ENCODE measurements around the gene ARL2.

DNA sequence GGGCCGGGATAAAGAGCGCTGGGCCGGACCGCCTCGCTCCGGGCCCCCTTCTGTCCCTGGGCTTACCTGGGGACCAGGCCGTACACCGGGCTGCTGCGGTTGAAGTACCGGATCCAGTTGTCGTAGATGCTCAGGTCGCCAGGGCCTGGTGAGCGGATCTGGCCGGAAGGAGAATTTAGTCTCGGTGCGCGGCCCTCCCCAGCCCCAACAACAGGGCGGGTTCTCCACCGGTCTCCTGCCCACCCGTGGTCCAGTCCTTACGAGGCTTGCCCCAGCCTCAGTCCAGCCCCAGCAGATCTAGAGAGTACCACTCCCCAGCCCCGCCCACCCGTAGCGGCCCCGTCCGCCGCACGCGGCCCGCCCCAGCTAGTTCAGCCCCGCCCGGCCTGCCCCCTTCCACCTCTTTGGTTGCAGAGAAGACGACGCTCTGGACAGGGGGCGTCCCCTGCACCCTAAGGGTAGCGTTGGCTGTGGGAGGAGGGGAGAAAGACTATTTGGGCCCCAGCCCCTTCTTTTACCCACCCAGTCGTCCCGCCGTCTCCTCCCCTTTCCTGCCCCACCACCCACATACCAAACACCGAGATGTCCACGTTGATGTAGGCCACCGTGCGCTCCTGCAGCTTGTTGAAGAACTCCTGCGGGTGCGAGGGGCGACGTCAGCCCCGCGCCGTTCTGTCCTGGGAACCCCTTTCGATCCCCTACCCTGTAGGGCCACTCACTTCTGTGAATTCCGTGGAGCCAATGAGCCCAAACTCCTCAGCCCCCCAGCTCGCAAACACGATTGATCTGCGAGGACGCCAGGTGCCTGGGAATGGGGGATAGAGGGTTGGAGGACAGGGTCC is 33.8 kb downstream of the ARL2 start:
- no peak for TF ChIP-seq POLR2A (IDR thresholded peaks at IDR 0.05)
- TF ChIP-seq, protein P1, sequence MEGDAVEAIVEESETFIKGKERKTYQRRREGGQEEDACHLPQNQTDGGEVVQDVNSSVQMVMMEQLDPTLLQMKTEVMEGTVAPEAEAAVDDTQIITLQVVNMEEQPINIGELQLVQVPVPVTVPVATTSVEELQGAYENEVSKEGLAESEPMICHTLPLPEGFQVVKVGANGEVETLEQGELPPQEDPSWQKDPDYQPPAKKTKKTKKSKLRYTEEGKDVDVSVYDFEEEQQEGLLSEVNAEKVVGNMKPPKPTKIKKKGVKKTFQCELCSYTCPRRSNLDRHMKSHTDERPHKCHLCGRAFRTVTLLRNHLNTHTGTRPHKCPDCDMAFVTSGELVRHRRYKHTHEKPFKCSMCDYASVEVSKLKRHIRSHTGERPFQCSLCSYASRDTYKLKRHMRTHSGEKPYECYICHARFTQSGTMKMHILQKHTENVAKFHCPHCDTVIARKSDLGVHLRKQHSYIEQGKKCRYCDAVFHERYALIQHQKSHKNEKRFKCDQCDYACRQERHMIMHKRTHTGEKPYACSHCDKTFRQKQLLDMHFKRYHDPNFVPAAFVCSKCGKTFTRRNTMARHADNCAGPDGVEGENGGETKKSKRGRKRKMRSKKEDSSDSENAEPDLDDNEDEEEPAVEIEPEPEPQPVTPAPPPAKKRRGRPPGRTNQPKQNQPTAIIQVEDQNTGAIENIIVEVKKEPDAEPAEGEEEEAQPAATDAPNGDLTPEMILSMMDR (IDR thresholded peaks at IDR 0.05): no peak

All from Peyer's patch (tissue), 4 donors.